Heart left ventricle (tissue), 13 donors: ENCODE data around the gene FAM193B.

Experiments used
- POLR2A ChIP-seq, 2 donors: fragments of 450-650 bp; IDR thresholded peaks; one replicate each; pipeline ENCODE4 v1.6.1; 2017; ENCODE audit warnings: antibody characterized with exemption in 2 of 2, mild to moderate bottlenecking in 2 of 2, moderate library complexity in 2 of 2
- TF ChIP-seq, protein P1 (sequence below), 12 donors: fragments of 200-600 bp; sonication (generic) in 4 of 12; IDR thresholded peaks; one replicate each; pipeline versions ENCODE4 v1.5.0 to v1.8.0; 2018 to 2022; ENCODE audit warnings: antibody characterized with exemption in 12 of 12, mild to moderate bottlenecking in 5 of 12
- donor health status: ischemic (EF 13 %, LVEDD 7.1; RV severe dilation, severe dysfunction).
- donor health status: DM: no; HTN: yes; CAD: no.
- donor health status: DM: no; HTN: no; CAD: no.
- donor health status: ischemic (EF 25% LVEDD 6.9; RV normal size, moderate dysfunction).
- donor health status: ischemic (EF 25% LVEDD 5.7; RV mildly dilated, moderate dysfunction).
- donor health status: ischemic (EF 35%, LVEDD 5.7; RV mildly dilated, moderate dysfunction).
- donor health status: nonischemic (EF 11% LVEDD 7.7; RV severe dilation, severe dysfunction).
- donor health status: DM: yes; HTN: yes; CAD: no.
- donor health status: PGD.
- donor health status: ischemic (EF 29% LVEDD 5.4; RV normal size, mild dysfunction).
- donor health status: nonischemic (EF 23%, LVEDD 6.1; RV moderate dilation, normal function).

DNA sequence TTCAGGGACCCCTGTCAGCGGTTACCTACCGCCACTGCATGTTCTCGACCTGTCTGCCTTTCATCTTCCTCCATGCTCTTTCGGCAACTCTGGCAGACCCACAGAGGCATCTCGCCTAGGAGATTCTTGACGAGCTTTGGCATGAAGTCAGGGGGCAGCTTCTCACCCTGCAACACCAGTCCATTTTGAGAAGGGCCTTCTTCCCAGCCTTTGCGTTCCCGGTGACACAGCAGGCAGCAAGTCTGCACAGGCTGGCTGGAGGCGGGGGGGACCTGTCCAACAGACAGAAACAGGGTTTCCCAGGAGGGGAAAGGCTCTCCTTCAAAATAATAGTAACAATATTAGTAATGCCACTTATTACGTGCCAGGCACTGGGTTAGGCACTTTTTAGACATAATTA lies 15.5 kb downstream of the FAM193B start:
- TF ChIP-seq, protein P1, sequence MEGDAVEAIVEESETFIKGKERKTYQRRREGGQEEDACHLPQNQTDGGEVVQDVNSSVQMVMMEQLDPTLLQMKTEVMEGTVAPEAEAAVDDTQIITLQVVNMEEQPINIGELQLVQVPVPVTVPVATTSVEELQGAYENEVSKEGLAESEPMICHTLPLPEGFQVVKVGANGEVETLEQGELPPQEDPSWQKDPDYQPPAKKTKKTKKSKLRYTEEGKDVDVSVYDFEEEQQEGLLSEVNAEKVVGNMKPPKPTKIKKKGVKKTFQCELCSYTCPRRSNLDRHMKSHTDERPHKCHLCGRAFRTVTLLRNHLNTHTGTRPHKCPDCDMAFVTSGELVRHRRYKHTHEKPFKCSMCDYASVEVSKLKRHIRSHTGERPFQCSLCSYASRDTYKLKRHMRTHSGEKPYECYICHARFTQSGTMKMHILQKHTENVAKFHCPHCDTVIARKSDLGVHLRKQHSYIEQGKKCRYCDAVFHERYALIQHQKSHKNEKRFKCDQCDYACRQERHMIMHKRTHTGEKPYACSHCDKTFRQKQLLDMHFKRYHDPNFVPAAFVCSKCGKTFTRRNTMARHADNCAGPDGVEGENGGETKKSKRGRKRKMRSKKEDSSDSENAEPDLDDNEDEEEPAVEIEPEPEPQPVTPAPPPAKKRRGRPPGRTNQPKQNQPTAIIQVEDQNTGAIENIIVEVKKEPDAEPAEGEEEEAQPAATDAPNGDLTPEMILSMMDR (IDR thresholded peaks at IDR 0.05) = no peak
- TF ChIP-seq POLR2A (IDR thresholded peaks at IDR 0.05) = no peak
